Umbilical cord (tissue), 2 donors: ENCODE measurements around the gene TMEM63A. TPM values are rescaled to one million over a fixed set of nuclear protein-coding genes. Genes with fewer than 3 reads are reported as not detected.
"Not testable (repeated sequence)": the region's sequence is repeated elsewhere in the genome, so short reads cannot be mapped to it uniquely, and the experiment has no call there.

ENCODE experiments used
- DNase-seq: peaks from one replicate; pipeline ENCODE4 v3.0.0-alpha.2; 2015; ENCODE audit warnings: low spot score
- total RNA-seq: library from RNA; depleted of rRNA; stranded (reverse); fragments of >200 nt; gene quantifications from one replicate; pipeline ENCODE4 v1.2.3, GENCODE V29; 2014; ENCODE audit warnings: low replicate concordance; ENCODE audit not compliant: insufficient read depth

The TMEM63A gene
- total RNA-seq, 1 donor from 2014 or later, result 15.9 TPM

DNA sequence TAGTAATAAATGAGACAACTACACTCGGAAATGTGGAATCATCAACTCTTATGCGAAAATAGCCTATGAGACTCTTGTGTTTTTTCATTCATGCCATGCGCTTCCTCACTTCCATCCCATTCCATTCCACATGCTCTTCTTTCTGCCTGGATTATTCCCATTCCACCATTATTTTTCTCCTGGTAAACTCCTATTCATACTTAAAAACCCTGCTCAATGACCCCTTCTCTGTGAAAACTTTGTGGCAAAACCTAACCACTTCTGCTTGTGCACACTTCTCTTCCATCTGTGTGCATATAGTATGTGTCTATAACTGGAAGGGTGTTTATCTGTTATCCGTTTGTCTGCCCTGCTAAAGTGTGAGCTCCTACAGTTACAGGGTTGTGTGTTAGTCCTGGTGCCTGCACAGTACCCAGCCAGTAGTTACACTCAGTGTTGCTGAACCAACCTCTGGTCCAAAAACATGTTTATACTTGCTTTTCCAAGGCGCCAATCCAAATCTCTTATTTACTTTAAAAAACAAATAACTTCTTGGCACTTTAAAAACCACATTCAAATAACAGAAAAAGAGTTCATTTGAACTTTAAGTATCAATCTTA lies 61.6 kb downstream of the TMEM63A start:
- DNase-seq, result no peak

DNA sequence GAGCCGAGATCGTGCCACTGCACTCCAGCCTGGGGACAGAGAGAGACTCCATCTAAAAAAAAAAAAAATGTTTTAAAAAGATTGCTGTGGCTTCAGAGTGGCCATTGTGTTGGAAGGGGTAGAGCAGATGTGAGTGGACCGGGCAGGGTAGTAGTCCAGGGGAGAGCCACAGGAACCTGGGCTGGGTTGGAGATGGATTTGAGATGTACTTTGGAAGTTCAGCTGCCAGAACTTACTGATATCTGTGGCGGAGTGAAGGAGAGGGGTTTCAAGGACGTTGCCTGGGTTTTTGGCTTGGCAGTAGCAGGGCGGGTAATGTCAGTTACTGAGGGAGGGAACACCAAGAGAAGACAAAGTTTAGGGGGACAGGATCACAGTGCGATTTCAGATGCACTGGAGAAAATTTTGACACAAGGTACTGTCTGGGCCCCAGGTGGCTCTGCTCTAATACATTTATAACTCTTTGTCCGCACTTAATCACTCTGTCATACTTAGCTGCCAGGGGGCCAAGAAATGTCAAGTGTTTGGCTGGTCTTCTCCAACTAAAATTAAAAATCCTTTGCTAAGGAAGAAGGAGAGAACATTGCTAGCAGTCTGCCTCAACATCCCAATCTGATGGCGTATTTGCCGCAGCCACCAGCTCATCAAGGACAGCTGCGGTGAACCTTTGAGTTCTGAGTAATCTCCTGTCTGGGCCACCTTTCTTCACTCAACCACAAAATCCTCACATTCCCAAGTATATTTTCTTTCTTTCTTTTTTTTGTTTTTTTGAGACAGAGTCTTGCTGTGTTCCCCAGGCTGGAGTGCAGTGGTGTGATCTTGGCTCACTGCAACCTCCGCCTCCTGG lies 62.6 kb downstream of the TMEM63A start:
- DNase-seq, result no peak

DNA sequence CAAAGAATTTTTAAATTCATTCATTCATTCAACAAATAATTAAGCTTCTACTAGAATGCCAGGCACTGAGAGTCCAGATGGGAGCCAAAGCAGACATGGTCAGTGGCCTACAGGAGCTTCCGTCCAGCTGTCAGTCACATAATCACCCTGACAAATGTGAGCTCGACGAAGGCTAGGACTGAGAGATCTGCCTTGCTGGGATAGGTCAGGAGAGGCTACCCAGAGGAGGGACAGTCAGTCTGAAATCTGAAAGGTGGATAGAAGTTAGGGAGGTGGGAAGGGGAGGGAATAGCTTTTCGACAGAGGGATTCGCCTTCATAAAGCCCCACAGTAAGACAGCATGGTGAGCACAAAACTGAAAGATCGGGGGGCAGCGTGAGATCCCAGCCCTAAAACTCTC lies 64.0 kb downstream of the TMEM63A start:
- DNase-seq, result no peak

DNA sequence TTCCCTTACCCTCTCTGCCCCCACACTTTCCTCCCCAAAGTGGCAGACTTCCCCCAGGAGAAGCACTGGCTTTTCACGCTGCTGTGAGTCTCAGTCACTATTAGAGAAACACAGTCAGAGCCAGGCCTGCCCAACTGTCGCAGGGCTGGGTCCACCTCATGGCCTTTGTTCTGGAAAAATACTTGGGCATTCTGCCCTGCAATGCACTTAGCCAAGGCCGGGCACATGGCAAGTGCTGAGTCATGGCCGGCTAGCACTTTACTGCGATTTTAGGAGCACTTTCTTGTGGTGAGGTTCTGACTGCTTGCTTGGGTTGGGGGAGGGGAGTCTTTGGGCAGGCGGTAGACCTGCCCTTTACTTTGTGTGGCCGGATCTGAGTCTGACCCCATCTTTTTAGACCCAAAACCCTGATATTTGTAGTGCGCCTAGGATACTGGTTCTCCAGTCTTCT lies 64.5 kb downstream of the TMEM63A start:
- peak; percentile 24 for DNase-seq

DNA sequence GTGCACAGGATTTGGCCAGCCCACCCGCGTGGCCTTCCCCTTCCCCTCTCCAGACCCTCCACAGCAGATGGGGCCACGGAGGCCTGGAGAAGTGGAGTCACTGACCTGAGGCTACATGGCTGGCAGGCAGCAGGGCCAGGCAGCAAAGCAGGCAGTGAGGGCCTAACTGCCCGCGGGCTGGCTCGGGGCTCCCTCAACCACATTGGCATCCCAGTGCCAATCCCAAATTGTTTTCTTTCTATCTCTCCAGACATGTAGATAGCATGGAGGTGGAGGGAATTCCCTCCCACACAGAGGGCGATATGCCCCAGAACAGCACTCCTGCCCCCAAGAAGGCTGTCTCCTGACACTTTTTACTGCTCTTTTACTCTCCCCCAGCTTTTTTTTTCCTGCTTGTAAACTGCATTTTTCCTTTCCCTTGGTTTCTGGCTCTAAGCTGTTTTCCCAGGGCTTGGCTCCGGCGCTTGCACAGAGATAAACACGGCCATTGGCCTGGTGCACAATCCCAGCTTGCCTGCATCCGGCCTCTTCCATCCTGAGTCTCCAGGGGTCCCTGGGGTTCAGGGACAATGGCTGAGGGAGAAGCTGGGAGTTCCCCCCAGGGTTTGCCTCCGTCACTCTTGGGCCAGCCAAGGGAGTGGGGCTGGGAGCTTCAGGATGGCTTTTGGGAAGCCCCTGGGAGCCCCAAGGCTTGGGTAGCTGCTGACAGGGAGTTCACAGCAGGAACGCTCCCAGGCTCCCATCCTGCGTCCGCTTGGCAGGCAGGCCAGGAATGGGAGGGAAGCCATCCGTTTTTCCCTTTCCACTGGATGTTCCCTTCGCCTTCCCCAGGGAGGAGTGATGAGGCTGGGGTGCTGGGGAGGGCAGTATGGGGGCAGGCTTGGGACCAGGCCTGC lies 65.3 kb downstream of the TMEM63A start:
- DNase-seq, result peak; percentile 78

DNA sequence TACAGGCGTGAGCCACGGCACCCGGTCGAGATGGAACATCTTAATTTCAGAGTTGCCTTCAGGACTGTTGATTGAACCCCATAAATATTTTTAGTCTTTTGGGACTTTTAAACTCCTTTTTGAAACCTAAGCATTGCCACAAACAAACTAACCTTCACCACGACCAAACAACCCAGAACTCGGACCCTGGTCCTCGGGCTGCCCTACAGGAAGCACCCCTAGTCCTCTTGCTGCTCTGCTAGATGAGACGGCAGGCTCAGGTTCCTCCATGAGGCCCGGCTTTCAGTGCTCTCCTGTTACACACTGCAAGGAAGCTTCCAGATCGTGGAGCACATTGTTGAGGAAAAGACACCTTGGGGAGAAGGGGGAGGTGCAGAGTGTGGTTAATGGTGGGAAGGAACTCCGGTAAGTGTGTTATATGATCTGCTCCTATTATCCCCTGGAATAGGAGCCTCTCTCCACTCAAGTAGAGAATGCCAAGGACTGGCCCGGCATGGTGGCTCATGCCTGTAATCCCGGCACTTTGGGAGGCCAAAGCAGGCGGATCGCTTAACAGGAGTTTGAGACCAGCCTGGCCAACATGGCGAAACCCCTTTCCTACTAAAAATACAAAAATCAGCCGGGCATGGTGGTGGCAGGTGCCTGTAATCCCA lies 66.5 kb downstream of the TMEM63A start:
- no peak for DNase-seq

DNA sequence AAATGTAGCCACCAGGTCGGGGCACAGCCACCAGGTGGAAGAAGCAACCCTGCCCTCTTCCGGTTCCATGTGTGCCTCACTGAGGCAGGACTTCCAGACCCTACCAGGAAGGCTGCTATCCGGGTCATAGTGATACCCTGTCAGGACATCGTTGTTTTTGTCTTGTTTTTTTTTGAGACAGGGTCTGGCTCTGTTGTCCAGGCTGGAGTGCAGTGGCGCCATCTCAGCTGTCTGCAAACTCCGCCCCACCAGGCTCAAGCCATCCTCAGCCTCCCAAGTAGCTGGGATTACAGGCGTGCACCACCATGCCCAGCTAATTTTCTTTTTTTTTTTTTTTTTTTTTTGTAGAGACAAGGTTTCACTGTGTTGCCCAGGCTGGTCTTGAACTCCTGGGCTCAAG lies 67.1 kb downstream of the TMEM63A start:
- DNase-seq, result not testable (repeated sequence)

DNA sequence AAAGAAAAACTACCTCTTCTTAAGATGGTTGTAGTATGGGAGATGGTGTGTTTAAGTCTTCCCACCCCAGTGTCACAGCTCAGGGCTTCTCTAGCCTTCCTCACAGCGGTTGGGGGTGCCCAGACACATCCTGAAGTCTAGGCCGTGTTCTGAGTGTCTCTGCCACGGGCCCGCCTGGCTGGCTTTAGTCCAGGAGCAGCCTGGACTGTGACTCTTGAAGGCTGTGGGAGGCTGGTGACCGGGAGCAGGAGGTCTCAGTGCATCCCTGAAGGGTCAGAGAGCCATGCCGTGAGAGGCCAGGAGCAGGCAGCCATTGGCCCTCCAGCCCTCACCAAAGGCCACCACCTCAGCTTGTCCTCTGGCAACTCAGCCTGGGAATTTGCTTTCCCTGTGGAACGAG lies 67.8 kb downstream of the TMEM63A start:
- no peak for DNase-seq

DNA sequence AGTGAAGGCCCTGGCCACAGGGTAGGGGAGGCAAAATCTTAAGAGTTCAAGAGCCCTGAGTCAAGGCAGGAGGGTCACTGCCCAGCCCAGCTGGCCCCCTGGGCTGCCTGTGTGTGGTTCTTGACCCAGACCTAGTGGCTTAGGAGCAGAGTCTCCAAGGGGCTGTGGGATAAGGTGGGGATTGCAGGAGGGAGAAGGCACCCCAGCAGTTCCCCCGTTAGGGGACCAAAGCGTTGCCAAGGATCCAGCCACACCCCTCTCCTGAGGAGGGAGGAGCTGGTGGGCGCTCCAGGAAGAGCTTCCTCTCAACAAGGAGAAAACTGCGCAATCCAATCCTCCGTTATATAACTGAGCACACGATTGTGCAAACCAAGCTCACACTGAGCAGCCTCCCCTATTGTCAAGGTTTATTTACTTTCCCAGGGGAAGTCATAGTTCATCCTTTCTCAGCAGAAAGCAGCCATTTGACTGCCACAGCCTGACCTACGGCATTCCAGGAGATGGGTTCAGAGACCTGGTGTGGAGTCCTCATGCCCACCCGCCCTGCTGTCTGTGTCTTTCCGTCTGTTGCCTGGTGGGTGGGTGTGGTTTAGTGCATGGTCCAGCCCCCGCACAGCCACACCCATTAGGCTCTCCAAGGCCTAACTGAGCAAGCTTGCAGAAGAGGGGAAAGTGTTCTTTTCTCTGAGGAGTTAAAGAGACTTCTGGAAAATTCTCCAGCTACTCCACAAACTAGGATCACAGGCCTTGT lies 68.8 kb downstream of the TMEM63A start:
- DNase-seq, result peak; percentile 77

DNA sequence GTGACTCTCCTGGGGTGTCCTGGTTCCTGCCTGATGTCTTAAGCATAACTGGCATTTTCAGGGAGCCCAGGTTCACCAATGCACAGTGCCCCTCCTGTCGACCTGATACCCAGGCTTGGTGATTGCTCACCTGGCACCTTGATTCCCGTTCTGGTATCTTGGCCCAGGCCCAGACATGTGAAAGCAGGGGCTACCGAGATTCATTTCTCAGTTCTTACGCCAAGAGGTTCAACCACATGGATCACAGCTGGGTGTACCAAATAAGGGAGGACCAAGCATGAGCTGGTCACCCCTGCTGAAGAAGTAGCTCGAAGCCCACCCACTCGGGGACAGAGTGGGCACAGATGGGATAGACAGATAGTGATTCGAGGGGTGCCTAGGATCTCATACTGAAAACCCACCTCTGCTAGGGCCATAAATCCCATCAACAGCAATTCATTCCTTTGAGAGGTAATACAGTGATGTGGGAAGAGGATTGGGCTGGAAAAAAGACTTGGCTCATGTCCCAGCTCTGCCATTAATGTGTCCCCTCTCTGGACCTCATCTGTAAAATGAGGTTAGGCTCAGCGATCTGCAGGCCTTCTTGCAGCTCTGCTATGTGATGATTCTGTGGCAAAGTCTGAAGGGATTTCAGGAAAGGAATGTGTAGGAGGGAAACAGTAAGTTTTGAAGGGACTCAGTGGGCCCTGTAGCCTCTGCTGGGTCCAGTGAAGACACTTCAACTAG lies 69.5 kb downstream of the TMEM63A start:
- DNase-seq, result peak; percentile 58

DNA sequence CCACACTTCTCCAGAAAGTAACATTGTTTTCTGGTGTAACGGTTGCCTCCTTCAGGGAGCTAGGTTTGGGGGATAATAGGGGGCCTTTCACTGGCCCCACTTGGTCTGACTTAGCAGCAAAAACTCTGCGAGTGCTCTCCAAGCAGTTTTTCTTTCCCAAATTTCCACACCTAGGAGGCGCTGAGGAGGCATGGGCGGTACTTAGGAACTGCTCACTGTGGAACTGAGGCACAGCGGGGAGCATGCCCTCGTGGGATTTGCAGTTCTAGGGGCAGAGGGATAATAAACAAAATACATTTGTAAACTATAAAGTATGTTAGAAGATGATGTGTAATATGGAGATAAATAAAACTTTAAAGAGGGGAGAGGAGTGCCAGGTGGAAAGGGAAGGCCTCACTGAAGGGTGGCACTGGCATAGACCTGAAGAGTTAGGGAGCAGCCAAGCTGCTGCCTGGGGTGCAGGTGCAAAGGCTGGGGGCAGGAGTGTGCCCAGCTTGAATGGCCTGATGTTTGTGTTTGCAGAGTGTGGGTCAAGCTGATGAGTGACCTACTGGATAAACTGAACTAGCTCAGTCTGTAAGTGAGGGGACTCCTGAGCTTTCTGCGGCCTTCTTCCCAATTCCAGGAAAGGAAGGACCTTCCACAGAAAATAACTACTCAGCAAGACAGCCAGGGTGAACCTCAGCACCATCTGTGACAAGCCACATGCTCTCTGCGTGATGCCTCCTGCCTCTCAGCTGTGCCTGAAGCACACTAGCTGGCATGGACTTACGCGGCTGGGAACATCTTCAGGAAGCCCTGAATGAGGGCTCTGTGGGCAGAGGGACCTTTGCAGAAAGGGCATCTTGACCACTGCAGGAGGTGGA lies 70.3 kb downstream of the TMEM63A start:
- no peak for DNase-seq

DNA sequence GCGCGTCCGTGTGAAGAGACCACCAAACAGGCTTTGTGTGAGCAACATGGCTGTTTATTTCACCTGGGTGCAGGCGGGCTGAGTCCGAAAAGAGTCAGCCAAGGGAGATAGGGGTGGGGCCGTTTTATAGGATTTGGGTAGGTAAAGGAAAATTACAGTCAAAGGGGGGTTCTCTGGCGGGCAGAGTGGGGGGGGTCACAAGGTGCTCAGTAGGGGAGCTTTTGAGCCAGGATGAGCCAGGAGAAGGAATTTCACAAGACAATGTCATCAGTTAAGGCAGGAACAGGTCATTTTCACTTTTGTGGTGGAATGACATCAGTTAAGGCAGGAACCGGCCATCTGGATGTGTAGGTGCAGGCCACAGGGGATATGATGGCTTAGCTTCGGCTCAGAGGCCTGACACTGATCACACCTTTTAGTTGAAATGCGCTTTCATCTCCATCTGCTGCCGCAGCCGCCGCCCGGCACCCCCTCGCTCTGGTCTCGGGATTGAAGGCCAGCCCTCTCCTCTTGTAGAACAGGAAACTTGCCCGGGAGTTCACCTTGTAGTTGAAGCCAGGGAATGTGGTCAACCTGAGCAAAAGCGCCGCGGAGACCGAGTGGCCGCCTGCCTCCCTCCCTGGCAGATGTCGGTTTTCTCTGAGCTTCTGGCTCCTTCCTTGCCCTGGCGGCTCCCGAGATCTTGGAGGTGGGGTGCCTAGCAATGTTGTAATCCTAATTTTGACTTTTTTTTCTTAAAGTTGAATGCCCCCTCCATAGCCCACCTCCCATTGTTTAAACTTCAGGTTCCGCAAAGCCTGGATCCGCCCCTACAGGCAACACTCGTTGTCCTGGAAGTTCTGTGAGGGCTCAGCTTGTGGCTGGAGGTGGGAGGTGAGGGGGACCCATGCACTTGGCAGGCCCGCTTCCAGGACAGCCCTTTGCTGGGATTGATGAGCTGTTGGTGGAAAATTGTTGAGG lies 71.3 kb downstream of the TMEM63A start:
- DNase-seq, result peak; percentile 17

DNA sequence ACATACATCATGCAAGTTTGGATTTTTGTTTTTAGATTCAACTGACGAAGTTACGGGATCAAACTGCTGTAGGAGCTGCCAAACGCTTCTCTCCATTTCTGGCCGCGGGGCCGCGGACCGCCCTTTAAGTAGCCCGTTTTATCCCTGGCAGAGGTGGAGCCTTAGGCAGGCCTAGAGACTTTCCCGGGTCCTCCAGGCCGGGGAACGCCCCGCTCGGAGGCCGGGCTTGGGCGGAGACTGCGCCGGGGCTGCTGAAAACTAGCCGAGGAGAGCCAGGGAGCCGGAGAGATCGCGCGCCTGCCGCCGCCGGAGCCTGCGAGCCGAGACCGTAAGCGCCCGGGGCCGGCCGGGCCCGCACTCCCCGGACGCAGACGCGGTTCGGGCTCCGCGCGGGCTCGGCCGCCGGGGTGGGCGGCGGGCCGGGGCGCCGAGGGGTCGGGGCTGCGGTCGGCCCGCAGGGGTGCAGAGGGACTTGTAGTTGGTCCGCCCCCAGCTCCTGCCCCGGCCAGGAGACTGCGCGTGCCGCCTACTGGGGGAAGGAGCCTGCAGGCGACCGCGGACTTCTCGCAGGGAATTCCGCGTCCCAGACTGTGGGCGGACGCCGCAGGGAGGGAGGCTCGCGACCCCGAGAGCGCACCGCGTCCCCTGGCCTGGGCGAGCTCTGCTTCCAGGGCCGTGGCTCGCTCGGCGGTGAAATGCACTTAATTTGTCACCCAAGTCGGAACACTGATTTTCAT lies 72.2 kb downstream of the TMEM63A start, which contains the start of gene EPHX1:
Gene EPHX1 (plus strand): TSS at position 283 of the 737 bp plus-strand sequence. CDS start 18,606 bp downstream, outside the sequence.
- DNase-seq, result peak; percentile 93

DNA sequence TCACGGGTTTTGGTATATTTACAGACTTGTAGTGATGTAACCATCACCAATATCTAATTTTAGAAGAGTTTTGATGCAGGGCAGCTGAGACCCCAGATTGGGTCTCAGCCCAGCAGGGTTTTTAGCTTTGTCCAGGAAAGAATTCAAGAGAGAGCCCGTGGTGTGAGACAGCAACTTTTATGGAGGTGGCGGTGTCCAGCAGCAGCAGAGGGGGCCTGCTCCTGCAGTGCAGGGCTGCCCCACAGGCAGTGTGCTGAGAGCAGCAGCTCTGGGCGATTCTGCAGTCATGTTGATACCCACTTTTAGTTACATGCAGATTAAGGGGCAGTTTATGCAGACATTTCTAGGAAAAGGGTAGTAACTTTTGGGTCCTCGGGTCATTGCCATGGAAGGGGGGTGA lies 74.0 kb downstream of the TMEM63A start:
- no peak for DNase-seq

DNA sequence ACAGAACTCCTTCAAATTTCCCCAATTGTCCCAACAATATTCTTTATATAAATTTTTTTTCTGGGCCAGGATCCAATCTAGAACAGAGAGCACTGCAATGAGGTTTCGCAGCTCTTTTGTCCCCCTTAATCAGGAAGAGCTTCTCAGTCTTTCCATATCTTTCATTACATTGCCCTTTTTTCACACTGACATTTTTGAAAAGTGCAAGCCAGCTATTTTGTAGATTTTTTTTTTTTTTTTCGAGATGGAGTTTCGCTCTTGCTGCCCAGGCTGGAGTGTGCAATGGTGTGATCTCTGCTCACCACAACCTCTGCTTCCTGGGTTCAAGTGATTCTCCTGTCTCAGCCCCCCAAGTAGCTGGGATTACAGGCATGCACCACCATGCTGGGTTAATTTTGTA lies 75.4 kb downstream of the TMEM63A start:
- not testable (repeated sequence) for DNase-seq

DNA sequence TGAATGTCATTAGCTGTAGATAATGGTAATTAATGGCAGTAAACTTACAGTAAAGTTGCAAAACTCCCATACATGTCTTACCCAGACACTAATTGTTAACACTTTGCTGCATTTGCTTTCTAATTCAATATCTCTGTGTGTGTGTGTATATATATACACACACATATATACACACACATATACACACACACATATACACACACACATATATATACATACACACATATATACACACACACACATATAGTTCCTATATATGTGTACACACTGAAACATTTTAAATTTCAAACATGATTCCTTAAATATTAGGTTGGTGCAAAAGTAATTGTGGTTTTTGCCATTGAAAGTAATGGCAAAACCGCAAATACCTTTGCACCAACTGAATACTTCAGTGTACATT lies 75.9 kb downstream of the TMEM63A start:
- DNase-seq, result no peak

DNA sequence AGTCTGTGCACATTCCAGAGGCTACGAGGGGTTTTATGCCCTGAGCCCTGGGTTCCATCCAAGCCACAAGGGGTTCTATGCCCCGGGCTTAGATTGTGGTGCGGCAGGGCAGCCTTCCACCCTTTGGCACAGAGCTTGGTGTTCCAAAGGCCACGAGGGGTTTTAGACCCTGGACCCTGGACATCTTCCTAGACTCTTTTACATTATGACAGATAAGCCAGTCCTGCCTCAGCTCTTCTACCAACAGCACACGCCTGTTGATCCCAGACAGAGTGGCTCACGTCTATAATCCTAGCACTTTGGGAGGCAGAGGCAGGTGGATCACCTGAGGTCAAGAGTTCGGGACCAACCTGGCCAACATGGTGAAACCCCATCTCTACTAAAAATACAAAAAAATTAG lies 81.0 kb downstream of the TMEM63A start:
- DNase-seq, result not testable (repeated sequence)
